ENCODE measurements around the gene RNF14. TPM values are rescaled to one million over a fixed set of nuclear protein-coding genes. Genes with fewer than 3 reads are reported as not detected.

RNF14 gene
- total RNA-seq, 1 experiment from 2014 or later, result 20.5 TPM

- TF ChIP-seq FOXK1 (CRISPR knock-in tag; IDR thresholded peaks at IDR 0.05) (peak; percentile 67), GRHL2 (CRISPR knock-in tag; IDR thresholded peaks at IDR 0.05; ENCODE audit: insufficient replicate concordance, severe bottlenecking) (no peak), ESRRA (CRISPR knock-in tag; IDR thresholded peaks at IDR 0.05; ENCODE audit: borderline replicate concordance) (no peak), ZNF532 (CRISPR knock-in tag; IDR thresholded peaks at IDR 0.05; ENCODE audit: borderline replicate concordance) (no peak), ZNF138 (CRISPR knock-in tag; conservative IDR thresholded peaks at IDR 0.05) (no peak), USF1 (CRISPR knock-in tag; IDR thresholded peaks at IDR 0.05) (peak; percentile 5; the same call in 1 of the 2 replicates), PRDM15 (CRISPR knock-in tag; IDR thresholded peaks at IDR 0.05) (0 out of 2 replicates have a peak, but pooled peaks have one; percentile 27), NR1H2 (CRISPR knock-in tag; IDR thresholded peaks at IDR 0.05) (no peak), JAZF1 (CRISPR knock-in tag; IDR thresholded peaks at IDR 0.05) (no peak), ZNF317 (CRISPR knock-in tag; IDR thresholded peaks at IDR 0.05; ENCODE audit: borderline replicate concordance, low read depth) (peak; percentile 53), MAX (CRISPR knock-in tag; IDR thresholded peaks at IDR 0.05) (peak; percentile 89), FOXP1 (CRISPR knock-in tag; IDR thresholded peaks at IDR 0.05; ENCODE audit: borderline replicate concordance) (peak; percentile 90; the same call in 1 of the 2 replicates), ATF1 (CRISPR knock-in tag; IDR thresholded peaks at IDR 0.05) (peak; percentile 56; the same call in 1 of the 2 replicates), HMGXB4 (CRISPR knock-in tag; IDR thresholded peaks at IDR 0.05) (peak; percentile 60; the same call in 1 of the 2 replicates), TEAD4 (CRISPR knock-in tag; IDR thresholded peaks at IDR 0.05) (0 out of 2 replicates have a peak, but pooled peaks have one; percentile 36), PREB (CRISPR knock-in tag; IDR thresholded peaks at IDR 0.05; ENCODE audit: borderline replicate concordance) (no peak)
- TF ChIP-seq, protein P1, sequence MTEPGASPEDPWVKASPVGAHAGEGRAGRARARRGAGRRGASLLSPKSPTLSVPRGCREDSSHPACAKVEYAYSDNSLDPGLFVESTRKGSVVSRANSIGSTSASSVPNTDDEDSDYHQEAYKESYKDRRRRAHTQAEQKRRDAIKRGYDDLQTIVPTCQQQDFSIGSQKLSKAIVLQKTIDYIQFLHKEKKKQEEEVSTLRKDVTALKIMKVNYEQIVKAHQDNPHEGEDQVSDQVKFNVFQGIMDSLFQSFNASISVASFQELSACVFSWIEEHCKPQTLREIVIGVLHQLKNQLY (CRISPR knock-in tag; IDR thresholded peaks at IDR 0.05), result no peak
- TF ChIP-seq, protein P2, sequence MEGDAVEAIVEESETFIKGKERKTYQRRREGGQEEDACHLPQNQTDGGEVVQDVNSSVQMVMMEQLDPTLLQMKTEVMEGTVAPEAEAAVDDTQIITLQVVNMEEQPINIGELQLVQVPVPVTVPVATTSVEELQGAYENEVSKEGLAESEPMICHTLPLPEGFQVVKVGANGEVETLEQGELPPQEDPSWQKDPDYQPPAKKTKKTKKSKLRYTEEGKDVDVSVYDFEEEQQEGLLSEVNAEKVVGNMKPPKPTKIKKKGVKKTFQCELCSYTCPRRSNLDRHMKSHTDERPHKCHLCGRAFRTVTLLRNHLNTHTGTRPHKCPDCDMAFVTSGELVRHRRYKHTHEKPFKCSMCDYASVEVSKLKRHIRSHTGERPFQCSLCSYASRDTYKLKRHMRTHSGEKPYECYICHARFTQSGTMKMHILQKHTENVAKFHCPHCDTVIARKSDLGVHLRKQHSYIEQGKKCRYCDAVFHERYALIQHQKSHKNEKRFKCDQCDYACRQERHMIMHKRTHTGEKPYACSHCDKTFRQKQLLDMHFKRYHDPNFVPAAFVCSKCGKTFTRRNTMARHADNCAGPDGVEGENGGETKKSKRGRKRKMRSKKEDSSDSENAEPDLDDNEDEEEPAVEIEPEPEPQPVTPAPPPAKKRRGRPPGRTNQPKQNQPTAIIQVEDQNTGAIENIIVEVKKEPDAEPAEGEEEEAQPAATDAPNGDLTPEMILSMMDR (IDR thresholded peaks at IDR 0.05), result no peak
- TF ChIP-seq, protein P3, sequence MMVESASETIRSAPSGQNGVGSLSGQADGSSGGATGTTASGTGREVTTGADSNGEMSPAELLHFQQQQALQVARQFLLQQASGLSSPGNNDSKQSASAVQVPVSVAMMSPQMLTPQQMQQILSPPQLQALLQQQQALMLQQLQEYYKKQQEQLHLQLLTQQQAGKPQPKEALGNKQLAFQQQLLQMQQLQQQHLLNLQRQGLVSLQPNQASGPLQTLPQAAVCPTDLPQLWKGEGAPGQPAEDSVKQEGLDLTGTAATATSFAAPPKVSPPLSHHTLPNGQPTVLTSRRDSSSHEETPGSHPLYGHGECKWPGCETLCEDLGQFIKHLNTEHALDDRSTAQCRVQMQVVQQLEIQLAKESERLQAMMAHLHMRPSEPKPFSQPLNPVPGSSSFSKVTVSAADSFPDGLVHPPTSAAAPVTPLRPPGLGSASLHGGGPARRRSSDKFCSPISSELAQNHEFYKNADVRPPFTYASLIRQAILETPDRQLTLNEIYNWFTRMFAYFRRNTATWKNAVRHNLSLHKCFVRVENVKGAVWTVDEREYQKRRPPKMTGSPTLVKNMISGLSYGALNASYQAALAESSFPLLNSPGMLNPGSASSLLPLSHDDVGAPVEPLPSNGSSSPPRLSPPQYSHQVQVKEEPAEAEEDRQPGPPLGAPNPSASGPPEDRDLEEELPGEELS (CRISPR knock-in tag; IDR thresholded peaks at IDR 0.05), result peak; percentile 91; the same call in 1 of the 2 replicates
These were observed 45.2 kb upstream of the RNF14 start, which contains the start of gene DELE1 (continued) for GRCh38 chr5:141923448-141924313.
